ENCODE data around the gene NUDT11.
"Not testable (repeated sequence)": the region's sequence is repeated elsewhere in the genome, so short reads cannot be mapped to it uniquely, and the experiment has no call there.

Gene NUDT11

DNA sequence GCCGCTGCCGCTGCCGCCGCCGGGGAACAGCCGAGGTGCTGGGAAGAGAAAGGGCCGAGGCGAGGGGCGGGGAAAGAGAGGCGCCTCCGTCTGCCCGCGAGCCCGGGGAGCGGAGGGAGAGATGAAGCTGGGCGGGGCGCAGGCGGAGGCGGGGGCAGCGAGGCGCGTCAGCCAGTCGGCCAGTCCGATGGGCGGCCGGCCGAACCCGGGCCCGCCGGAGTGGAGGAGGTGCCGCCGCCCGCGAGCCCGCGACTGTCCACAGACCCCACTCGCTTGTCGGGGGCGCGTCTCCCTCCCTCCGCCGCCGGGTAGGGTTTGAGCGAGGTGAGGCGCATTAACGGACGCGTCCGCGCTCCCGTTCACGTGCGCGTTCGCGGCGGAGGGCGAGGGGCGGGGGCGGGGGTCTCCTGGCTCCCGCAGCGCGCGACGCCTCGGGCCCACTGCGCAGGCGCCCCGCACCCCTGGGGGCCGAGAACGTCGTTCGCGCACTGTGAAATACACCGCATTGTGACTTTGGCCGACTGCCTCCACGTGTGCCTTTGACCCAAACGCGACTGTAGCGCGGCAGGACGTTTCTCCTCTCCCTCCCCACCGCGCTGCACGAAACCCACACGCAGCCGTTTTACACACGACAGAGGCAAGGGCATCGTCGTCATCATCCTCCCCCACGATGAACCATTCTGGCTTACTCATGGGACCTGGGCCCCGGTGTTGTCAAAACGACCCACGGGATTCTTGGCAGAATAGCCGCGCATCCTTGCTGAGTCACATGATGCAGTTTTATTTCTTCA, at the start of gene NUDT11:
Gene NUDT11, minus strand, starts transcription at position 92 of the 791 bp plus-strand sequence. CDS start 148 bp downstream, outside the sequence.
- peak; percentile 87 for DNase-seq

DNA sequence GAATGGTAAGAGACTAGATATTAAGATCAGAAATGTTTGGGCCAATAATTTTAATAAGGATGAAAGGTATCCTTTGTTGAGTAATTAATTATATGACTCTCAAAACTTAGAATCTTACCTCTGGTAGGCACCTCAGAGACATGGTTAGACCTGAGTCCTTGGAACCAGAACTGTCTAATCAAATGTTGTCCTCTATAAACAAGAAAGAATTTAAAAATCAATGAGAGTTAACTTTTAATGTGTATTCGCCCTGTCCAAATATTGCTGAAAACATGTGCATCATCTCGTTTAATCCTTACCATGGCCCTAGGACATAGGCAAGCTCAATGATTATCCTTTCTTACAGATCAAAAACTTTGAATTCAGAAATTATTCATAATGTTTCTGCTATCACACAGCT, 24.0 kb upstream of the NUDT11 start:
- DNase-seq = no peak

DNA sequence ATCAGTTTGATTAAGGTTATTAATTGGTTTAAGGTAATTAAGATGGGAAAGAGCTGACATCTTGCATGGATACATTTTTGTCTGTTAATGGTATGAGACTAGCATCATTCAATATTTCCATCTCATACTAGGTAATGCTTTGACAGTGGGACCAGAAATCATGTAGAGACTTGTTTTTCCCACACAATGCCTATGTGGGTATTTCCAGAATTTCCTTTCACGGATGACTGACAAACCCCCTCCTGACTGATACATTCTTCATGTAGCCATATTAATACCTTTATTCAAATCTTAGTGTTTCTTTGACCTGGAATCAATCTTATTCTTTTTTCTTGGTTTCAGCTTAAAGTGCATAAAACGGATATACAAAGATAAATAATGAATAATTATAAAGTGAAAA, 22.7 kb upstream of the NUDT11 start:
- DNase-seq = not testable (repeated sequence)

DNA sequence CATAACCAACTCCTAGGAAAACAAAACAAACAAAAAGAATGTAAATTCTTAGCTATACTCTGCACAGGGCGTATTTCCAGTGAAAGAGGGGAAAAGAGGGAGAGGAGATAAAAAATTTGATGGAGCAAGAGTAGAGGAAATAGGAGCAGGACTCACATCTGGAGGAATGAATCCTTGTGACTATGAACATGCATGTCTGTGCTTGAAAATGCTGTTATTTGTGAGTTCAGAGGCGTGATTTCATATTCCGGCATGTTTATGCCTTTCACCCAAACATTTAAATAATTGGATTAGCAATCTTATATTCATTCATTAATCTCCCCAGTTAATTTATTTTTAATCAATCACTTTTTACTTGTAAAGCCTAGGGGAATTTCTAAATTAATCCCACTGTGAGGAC, 11.2 kb upstream of the NUDT11 start:
- no peak for DNase-seq

DNA sequence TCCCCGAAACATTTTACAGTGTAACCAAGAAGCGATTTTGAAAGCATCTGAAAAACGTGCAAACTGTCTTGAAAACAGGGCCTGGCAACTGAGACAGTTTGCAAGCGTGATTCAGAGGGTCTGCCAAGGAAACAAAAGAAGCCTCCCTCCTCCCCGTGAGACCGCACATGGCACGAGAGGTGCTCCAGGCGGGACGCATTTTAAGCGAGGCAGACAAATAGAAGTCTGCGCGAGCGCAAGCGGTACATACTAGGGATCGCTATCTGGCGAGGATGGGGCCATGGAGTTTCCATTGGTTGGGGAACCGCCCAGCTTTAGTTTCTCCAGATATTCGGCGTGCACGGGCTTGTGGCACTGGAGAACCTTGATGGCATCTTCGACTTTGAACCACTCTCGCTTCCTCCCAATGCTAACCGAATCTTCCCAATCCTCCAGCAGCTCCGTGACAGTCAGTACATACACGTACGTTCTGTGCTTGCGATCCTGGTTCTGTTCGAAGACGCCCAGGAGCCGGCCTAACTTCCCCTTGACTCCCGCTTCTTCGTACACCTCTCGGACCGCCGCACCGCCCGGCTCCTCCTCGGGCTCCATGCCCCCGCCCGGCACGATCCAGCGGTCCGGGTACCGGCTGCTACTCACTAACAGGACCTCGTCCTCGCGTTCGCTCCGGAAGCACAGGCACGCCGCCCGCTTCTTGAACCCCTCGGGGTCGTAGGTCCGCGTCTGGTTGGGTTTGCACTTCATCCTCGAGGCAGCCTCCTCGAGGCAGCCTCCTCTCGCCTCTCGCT, 497 bp downstream of the NUDT11 start:
- DNase-seq = peak; percentile 14

DNA sequence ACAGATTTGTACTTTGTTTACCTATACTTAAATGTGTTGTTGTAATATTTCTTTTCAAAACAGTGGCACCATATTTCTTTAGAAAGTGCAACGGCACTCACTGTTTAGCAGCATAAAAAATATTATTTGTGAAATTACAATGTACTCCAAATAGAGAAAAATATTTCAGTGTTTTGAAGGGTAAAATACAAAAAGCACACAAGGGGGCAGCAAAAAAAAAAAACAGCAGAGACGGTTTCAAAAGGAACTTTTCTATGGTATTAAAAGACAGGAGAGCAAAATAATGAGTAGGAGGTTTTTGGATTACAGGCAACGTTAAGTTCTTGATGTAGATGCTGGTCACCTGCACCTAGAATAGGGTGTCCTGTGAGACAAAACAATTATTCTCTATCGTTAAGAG, 2.0 kb downstream of the NUDT11 start:
- no peak for DNase-seq

DNA sequence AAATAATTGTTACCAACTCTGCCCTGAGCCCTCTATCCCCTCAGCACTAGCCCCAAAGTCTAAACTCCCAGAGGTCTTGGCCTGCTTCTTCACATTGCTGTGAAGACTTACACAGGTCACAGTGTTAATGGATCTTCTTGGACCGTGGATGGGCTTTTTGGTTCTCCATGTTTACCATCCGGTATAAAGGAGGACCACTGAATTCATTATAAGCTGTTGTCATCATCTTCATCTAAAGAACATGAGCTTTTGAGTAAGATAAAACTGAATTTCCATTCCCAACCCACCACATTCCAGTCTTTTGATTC, 8.5 kb downstream of the NUDT11 start:
- no peak for DNase-seq

DNA sequence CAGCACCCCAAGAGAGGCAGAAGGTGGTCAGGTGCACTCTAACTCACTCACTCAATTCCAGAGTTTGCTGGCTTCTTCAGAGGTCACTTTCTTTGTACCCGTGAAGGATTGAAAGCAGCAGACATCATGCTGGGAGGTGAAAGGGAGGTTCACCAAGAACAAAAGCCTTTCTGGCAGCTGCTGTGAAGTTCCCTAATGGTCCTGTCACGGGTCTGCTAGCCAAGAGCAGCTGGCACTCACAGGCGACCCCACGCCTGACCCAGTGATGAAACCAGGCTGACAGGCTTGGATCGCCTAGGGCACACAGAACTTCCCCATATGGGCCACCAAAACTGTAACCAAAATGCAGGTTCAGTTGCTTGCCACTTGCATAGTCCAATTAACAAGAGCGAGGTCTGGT, 11.8 kb downstream of the NUDT11 start:
- DNase-seq = no peak

DNA sequence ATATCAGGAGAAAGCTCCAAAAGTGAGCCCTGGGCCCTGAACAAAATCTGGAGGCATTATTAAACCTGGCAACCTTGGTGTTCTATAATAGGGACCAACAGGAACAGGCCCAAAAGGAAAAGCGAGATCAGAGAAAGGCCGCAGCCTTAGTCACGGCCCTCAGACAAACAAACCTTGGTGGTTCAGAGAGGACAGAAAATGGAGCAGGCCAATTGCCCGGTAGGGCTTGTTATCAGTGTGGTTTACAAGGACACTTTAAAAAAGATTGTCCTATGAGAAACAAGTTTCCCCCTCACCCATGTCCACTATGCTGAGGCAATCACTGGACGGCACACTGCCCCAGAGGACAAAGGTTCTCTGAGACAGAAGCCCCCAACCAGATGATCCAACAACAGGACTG, 14.0 kb downstream of the NUDT11 start:
- not testable (repeated sequence) for DNase-seq

DNA sequence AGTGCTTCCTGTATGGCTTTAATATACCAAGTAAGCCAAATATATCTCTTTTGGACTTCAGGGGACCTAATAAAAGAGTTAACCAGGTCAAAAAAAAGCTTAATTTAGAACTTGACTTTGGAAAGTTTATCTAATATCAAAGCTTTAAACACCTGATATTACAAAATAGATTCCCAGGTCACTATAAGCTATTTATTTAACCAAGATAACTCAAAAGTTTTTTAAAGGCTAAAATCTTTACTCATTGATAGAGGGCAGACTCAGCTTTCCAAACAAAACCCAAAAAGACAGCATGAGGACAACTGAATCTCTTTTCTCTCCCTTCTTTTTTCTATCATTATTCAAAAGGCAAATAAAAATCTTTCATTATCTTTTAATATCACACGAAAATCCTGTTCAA, 19.5 kb downstream of the NUDT11 start:
- no peak for DNase-seq

DNA sequence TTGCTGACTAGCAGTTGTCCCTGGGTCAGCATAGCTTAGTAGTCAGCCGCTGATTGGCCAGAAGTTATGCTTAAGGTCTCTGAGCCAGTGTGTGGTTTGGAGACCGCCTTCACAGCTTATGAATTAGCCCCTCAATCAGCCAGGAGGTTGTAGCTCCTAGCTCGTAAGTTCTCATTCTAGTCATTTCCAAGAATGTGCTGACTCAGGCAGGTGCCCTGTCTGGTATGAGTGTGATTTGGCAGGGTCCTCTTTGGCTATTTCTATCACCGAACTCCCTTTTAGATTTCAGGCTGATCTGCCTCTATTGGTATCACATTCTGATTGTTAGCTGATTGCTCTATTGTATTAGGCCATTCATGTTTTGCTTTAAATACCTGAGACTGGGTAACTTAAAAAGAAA, 33.1 kb downstream of the NUDT11 start:
- DNase-seq = no peak

DNA sequence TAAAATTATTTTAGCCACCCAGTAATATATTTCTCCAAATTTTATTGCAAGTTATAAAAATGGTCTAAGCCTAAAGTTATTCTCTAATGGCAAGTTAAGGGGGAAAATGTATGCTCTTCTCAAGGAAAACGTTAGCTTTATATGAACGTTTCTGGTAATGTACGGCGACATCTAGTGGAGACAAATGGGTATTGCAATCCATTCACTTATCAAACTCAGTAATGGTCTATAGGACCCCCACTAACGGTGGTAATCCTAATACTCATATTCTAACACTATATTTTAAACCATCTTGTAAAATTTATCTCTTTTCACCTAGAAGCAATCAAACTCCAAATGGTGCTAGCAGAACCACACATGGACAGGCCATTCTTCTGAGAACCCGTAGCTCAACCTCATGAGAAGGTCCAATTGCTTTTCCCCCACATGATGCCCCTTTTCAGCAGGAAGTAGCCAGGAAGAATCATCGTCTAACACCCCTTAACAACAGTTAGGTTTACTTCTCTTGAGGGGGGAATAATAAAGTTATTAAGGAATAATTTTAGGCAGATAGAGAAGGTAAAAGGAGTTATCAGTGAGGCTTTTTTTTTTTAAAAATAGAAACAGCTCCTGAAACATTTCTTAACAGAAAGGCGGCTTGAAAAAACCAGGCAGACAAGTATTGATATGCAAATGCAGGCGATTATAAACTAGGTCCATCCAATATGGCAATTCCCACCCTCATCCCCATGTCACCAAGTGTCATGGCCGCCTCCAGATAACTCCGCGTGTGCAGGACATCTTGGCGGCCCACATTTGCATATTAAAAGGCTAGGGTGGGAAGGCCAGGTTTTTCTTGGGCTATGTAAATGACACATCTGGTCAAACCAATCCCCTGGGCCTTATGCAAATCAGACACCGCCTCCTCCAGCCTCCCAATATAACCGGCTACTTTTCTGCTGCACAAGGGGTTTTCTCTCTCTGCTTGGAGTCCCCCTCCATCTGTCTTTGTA, 35.0 kb downstream of the NUDT11 start:
- peak; percentile 6 for DNase-seq

DNA sequence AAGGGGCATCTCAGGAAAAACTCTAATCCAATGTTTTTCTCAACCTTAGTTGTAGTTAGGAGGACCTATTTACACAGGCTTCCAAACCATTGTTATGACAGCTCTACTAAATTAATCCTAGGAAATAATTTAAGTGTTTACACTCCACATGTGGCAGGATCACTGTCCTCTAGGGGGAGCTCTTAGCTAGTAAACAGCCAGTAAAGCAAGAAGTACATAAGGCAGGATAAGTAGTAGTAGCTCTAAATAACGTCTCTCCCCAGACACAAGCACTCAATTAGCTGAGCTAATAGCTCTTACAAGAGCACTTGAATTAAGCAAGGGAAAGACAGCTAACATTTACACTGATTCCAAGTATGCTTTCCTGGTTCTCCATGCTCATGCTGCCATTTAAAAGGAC, 37.3 kb downstream of the NUDT11 start:
- no peak for DNase-seq

DNA sequence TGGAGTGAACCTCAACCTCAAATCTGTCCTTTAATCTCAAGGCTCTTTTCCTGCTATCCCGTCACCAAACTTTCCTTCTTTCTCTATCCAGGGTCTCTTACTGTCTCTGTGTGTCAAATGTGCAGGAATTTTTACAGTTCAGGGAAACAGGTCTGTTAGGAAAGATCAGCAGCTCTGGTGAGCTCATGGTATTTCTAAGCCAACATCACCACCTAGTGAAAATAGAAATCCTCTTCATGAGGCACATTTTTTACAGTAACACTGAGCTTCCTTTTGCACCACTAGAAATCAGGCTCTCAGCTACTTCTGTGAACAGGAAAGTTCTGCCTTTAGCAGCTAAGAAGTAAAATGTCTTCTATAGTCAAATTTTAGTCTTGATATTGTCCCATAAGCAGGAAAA, 39.6 kb downstream of the NUDT11 start:
- DNase-seq = peak; percentile 1

DNA sequence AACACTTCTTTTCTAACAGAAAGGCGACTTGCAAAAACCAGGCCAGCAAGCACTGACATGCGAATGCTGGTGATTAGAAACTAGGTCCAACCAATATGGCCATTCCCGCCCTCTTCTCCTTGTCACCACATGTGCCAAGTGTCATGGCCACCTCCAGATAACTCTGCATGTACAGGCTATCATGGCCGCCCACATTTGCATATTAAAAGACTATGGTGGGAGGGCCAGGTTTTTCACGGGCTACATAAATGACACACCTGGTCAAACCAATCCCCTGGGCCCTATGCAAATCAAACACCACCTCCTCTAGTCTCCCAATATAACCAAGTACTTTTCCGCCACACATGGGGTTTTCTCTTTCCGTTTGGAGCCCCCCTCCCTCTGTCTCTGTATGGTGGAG, 40.1 kb downstream of the NUDT11 start:
- DNase-seq = no peak

DNA sequence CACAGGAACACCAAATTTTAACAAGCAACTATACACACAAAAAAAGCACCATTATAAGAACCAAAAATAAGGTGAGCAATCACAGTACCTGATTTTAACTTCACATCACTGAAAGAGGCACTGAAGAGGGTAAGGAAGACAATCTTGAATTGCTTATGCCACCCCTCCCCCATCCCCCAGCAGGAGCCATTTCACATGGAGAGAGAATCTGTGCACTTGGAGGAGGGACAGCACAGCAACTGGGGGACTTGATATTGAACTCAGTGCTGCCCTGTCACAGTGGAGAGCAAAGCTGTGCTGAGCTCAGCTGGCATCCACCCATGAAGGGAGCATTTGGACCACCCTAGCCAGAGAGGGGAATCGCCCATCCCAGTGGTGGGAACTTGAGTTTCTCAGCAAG, 56.0 kb downstream of the NUDT11 start:
- DNase-seq = no peak

All from NCI-H1092 (cell line).